GM12878 (cell line): Measurements from ENCODE around the gene DNAJC22. TPM values are rescaled to one million over a fixed set of nuclear protein-coding genes. Genes with fewer than 3 reads are reported as not detected.
A peak's percentile ranks its signal among the peaks of the same experiment; 100 is the strongest.

ENCODE experiments used
- ATAC-seq: fragments of 200-7000 bp; cut with Tn5 transposase; 3 replicates; pipeline ENCODE4 v1.9.1; 2020; ENCODE audit warnings: mild to moderate bottlenecking, moderate library complexity
- BruUV-seq: library from RNA; stranded (reverse); fragments of 400-500 nt; replicated peaks from 2 replicates; lab custom pipeline; 2021; lab: Mats Ljungman, UMichigan
- CTCF ChIA-PET: fragments of 300-600 bp; sonication (Branson Sonifier 250); formaldehyde crosslinking; extraction: SDS; loops from one replicate; lab custom pipeline; 2021; ENCODE audit warnings: inconsistent platforms; lab: Yijun Ruan, JAX
- POLR2A ChIA-PET: fragments of 350-600 bp; formaldehyde crosslinking; extraction: SDS; loops from one replicate; lab custom pipeline; 2021; ENCODE audit warnings: inconsistent platforms; lab: Charles Lee
- RAD21 ChIA-PET: fragments of 300-600 bp; sonication (Branson Sonifier 250); formaldehyde crosslinking; loops from one replicate; lab custom pipeline; 2023; ENCODE audit warnings: antibody characterized with exemption; ENCODE audit not compliant: unreplicated experiment; lab: Charles Lee
- SMC1A ChIA-PET: fragments of 300-600 bp; sonication (Branson Sonifier 250); formaldehyde crosslinking; loops from one replicate; lab custom pipeline; 2023; ENCODE audit not compliant: unreplicated experiment, uncharacterized antibody; lab: Charles Lee
- DNase-seq: peaks from one replicate; pipeline ENCODE4 v3.0.0-alpha.2; 2011; ENCODE audit warnings: low read depth, low spot score
- FAIRE-seq: peaks from 3 replicates; lab custom pipeline; 2011; peaks lifted over from hg19 to GRCh38; lab: Jason Lieb, UNC
- H2AFZ ChIP-seq: 2 replicates; pipeline ENCODE4 v1.6.0; 2011; ENCODE audit warnings: low read depth, low read length, control low read depth; ENCODE audit not compliant: control insufficient read depth
- H3K27ac ChIP-seq: 2 replicates; pipeline ENCODE4 v1.5.1; 2011; ENCODE audit warnings: control low read depth; ENCODE audit not compliant: control insufficient read depth, insufficient read depth
- H3K27me3 ChIP-seq, 2 experiments: replicated peaks in 1 of 2; 2 replicates each; pipeline versions ENCODE4 v1.6.0 to v1.6.1; 2011; ENCODE audit warnings: low read length in 1 of 2; ENCODE audit not compliant: control insufficient read depth in 2 of 2, insufficient read depth in 2 of 2
- H3K36me3 ChIP-seq, 2 experiments: 2 replicates each; pipeline ENCODE4 v1.5.1; 2011; ENCODE audit warnings: low read length in 1 of 2; ENCODE audit not compliant: control insufficient read depth in 2 of 2, insufficient read depth in 2 of 2
- H3K4me1 ChIP-seq: 2 replicates; pipeline ENCODE4 v1.6.1; 2011; ENCODE audit warnings: mild to moderate bottlenecking, low read length, moderate library complexity, mixed read lengths; ENCODE audit not compliant: control insufficient read depth, insufficient read depth
- H3K4me2 ChIP-seq: 2 replicates; pipeline ENCODE4 v1.6.0; 2011; ENCODE audit warnings: control low read depth; ENCODE audit not compliant: control insufficient read depth, insufficient read depth
- H3K4me3 ChIP-seq: fragments of 200-600 bp; sonication (generic); 2 replicates; pipeline ENCODE4 v1.5.1; 2016
- H3K79me2 ChIP-seq: 2 replicates; pipeline ENCODE4 v1.6.0; 2011; ENCODE audit warnings: low read length; ENCODE audit not compliant: control insufficient read depth, insufficient read depth
- H3K9ac ChIP-seq: 2 replicates; pipeline ENCODE4 v1.8.0; 2011; ENCODE audit warnings: low read length, control low read depth, mixed read lengths; ENCODE audit not compliant: control insufficient read depth, insufficient read depth
- H3K9me3 ChIP-seq: replicated peaks from 3 replicates; pipeline ENCODE4 v1.5.1; 2011; ENCODE audit warnings: mild to moderate bottlenecking, low read length; ENCODE audit not compliant: control insufficient read depth, insufficient read depth
- H4K20me1 ChIP-seq: 2 replicates; pipeline ENCODE4 v1.6.0; 2011; ENCODE audit not compliant: control insufficient read depth, insufficient read depth
- BCL11A ChIP-seq: IDR thresholded peaks from 2 replicates; pipeline ENCODE4 v1.6.1; 2011; ENCODE audit warnings: low read depth, low read length
- BHLHE40 ChIP-seq, 2 experiments: fragments of 450-650 bp in 1 of 2; IDR thresholded peaks; 2 replicates each; pipeline ENCODE4 v1.6.1; 2011 to 2017; ENCODE audit warnings: low read depth in 2 of 2, borderline replicate concordance in 1 of 2, improper control_type of control experiment in 1 of 2, low read length in 1 of 2, mild to moderate bottlenecking in 1 of 2
- EGR1 ChIP-seq, 2 experiments: IDR thresholded peaks; 1 replicate in 1 of 2; 2 replicates in 1 of 2; pipeline ENCODE4 v1.6.1; 2011 to 2012; ENCODE audit warnings: low read depth in 2 of 2, low read length in 2 of 2, borderline replicate concordance in 1 of 2, mild to moderate bottlenecking in 1 of 2, moderate library complexity in 1 of 2
- MEF2B ChIP-seq: fragments of 450-650 bp; IDR thresholded peaks from 2 replicates; pipeline ENCODE4 v1.6.1; 2018; ENCODE audit warnings: mild to moderate bottlenecking, moderate library complexity; ENCODE audit not compliant: partially characterized antibody, poor library complexity, severe bottlenecking
- MYC ChIP-seq: IDR thresholded peaks from 2 replicates; pipeline ENCODE4 v1.6.1; 2011; ENCODE audit warnings: mild to moderate bottlenecking, low read length, moderate library complexity, inconsistent platforms; ENCODE audit not compliant: insufficient read depth, insufficient replicate concordance, insufficient read length, severe bottlenecking
- PAX5 ChIP-seq: IDR thresholded peaks from 2 replicates; pipeline ENCODE4 v1.6.1; 2011; ENCODE audit warnings: low read depth, low read length, borderline replicate concordance
- RAD21 ChIP-seq: IDR thresholded peaks from 2 replicates; pipeline ENCODE4 v1.6.1; 2011; ENCODE audit warnings: mild to moderate bottlenecking, low read depth, low read length, moderate library complexity; ENCODE audit not compliant: insufficient read depth
- RUNX3 ChIP-seq: IDR thresholded peaks from 2 replicates; pipeline ENCODE4 v1.6.1; 2012; ENCODE audit warnings: low read length, inconsistent platforms
- SMC3 ChIP-seq: IDR thresholded peaks from 2 replicates; pipeline ENCODE4 v1.6.1; 2011; ENCODE audit warnings: low read length, improper control_type of control experiment, borderline replicate concordance
- STAT1 ChIP-seq: fragments of 450-650 bp; conservative IDR thresholded peaks from 2 replicates; pipeline ENCODE4 v1.6.1; 2014; ENCODE audit warnings: antibody characterized with exemption, mild to moderate bottlenecking
- ZNF207 ChIP-seq: fragments of 450-650 bp; IDR thresholded peaks from 2 replicates; pipeline ENCODE4 v1.6.1; 2014; ENCODE audit warnings: antibody characterized with exemption, mild to moderate bottlenecking, borderline replicate concordance
- ZNF622 ChIP-seq: fragments of 450-650 bp; IDR thresholded peaks from 2 replicates; pipeline ENCODE4 v1.6.1; 2017; ENCODE audit warnings: mild to moderate bottlenecking, inconsistent platforms
- WGBS: methylation state at CpG from one replicate; pipeline ENCODE4 v1.1.6; 2016; ENCODE audit warnings: low lambda C conversion rate; ENCODE audit not compliant: insufficient replicate concordance, insufficient coverage; ENCODE audit errors: missing lambda C conversion rate; 5-methylcytosine and 5-hydroxymethylcytosine counted together
- in situ Hi-C: fragments of 300-500 bp; cut with MboI; formaldehyde crosslinking; loops from 9 replicates; pipeline ENCODE4 v1.14.3; 2018; ENCODE audit warnings: mixed read lengths
- intact Hi-C: fragments of 100-400 bp; cut with micrococcal nuclease; formaldehyde crosslinking; loops from one replicate; pipeline ENCODE4 v1.14.2; 2022; ENCODE audit not compliant: unreplicated experiment
- polyA plus RNA-seq, 11 experiments: library from polyadenylated mRNA; depleted of rRNA in 4 of 11; unstranded in 6 of 11; stranded (reverse) in 5 of 11; fragments of >200 nt; fragmentation: Nextera tagmentation in 4 of 11; fragmentation: Illumina TruSeq in 1 of 11; extraction: Ambion mirVana in 4 of 11; extraction: Trizol in 1 of 11; gene quantifications; 1 replicate in 1 of 11; 2 replicates in 10 of 11; pipeline versions ENCODE4 v1.2.1 to v1.2.3, GENCODE V29; 2011 to 2016; ENCODE audit warnings: inconsistent platforms in 2 of 11, missing spikeins in 2 of 11, low read depth in 1 of 11
- total RNA-seq, 4 experiments: library from RNA; depleted of rRNA in 3 of 4; stranded (reverse); fragments of >200 nt in 3 of 4; fragmentation: Illumina TruSeq in 1 of 4; extraction: Trizol in 1 of 4; gene quantifications; 2 replicates each; pipeline versions ENCODE4 v1.2.1 to v1.2.3, GENCODE V29; 2013 to 2021
- TF ChIP-seq, protein P1 (sequence below), 3 experiments: IDR thresholded peaks in 2 of 3; conservative IDR thresholded peaks in 1 of 3; 2 replicates each; pipeline ENCODE4 v1.5.1; 2011; ENCODE audit warnings: low read depth in 3 of 3, low read length in 3 of 3, mild to moderate bottlenecking in 3 of 3, control low read depth in 2 of 3, moderate library complexity in 2 of 3, inconsistent platforms in 1 of 3, mixed read lengths in 1 of 3; ENCODE audit not compliant: control insufficient read depth in 2 of 3, insufficient read depth in 1 of 3; ENCODE audit errors: extremely low read depth in 1 of 3

The DNAJC22 gene
- total and polyA plus RNA-seq, 10 of the 15 experiments (the other 5 are each of a cell fraction or from before 2014, with no cell fraction given), result 0.06 to 0.61 (median 0.13) TPM; not detected in 3

DNA sequence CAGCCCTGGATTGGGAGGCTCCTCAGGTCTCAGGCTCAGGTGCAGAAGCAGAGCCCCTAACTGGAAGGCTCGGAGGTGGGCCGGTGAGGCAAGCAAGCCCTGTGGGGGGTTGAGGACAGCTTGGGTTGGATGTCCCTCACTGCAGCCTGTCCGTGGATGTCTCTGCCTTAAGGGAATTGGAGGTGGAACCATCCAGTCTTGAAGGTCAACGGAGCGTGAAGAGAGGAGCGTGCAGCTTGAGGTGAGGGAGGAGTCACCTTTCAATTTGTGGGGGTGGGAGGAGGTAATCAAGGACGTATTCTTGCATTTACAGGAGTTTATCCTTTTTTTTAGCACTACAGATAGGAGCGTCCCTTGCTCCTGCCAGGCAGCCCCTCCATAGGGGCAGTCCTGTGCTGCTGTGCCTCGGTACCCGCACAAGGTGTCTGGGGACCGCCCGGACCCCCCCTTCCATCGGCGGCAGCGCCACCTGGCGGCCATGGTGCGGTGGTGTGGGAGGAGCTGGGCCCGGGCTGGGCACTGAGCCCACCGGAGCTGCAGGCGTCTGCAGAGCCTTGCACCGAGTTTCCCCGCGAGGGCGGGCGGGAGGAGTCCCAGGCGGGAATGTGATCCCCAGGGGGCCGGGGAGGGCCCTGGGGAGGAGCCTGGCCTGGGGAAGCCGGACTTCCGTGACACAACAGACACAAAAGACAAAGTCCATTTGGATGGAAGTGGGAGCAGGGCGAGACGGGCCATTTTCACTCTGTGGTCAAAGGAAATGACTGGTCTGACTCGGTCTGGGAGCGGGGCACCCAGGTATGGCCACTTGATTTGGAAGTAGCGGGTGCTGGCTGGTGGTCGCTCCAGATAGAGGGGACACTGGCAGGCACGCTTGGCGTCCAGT lies 864 bp downstream of the DNAJC22 start:
- peak overlapping the region; percentile 61 for H2AFZ ChIP-seq
- H3K4me3 ChIP-seq, result peak overlapping the region; percentile 49
- no peaks in the 10 kb centered on the region; the same call in 1 of the 2 replicates for H4K20me1 ChIP-seq
- ATAC-seq (peak; percentile 88), DNase-seq (no peak)
- H3K9me3 ChIP-seq, result no peaks in the 10 kb centered on the region
- no peaks in the 10 kb centered on the region for H3K36me3 ChIP-seq
- SMC1A ChIA-PET, result interaction anchor here (0.7 to 4.5 kb wide), 8 partner anchors 10 to 167 kb away, joined by 3 to 30 read pairs (median 6); partner anchors contain the start of gene TROAP
- H3K9ac ChIP-seq, result no peak overlapping the region
- POLR2A ChIA-PET, result interaction anchor here (0.5 to 2.0 kb wide), 3 partner anchors 19 to 104 kb away, joined by 3 to 10 read pairs (median 4); partner anchors contain the start of genes SPATS2 and TROAP
- no TSS peak for BruUV-seq
- H3K27me3 ChIP-seq, result peaks cover 13 to 23% of the 10 kb centered on the region in 2 experiments
- RAD21 ChIA-PET, result interaction anchor here (0.5 to 4.5 kb wide), 14 partner anchors 11 to 767 kb away, joined by 3 to 54 read pairs (median 4); partner anchors contain the start of gene TROAP
- CTCF ChIA-PET, result interaction anchor here (0.6 to 9.5 kb wide), 38 partner anchors 11 to 826 kb away, joined by 3 to 231 read pairs (median 4); partner anchors contain the start of genes FAM186B, PRPF40B, PRPH and RACGAP1
- H3K4me1 ChIP-seq, result peaks cover 35% of the 10 kb centered on the region
- peak overlapping the region; percentile 97 for H3K4me2 ChIP-seq
- TF ChIP-seq MYC, result no peak
- TF ChIP-seq BHLHE40 (IDR thresholded peaks at IDR 0.05; ENCODE audit: borderline replicate concordance in 1 of 2, low read depth in 2 of 2, low read length in 1 of 2), result peak in 1 of 2 experiments; percentile 56; a peak in 1 of 4 replicates
- TF ChIP-seq, protein P1, sequence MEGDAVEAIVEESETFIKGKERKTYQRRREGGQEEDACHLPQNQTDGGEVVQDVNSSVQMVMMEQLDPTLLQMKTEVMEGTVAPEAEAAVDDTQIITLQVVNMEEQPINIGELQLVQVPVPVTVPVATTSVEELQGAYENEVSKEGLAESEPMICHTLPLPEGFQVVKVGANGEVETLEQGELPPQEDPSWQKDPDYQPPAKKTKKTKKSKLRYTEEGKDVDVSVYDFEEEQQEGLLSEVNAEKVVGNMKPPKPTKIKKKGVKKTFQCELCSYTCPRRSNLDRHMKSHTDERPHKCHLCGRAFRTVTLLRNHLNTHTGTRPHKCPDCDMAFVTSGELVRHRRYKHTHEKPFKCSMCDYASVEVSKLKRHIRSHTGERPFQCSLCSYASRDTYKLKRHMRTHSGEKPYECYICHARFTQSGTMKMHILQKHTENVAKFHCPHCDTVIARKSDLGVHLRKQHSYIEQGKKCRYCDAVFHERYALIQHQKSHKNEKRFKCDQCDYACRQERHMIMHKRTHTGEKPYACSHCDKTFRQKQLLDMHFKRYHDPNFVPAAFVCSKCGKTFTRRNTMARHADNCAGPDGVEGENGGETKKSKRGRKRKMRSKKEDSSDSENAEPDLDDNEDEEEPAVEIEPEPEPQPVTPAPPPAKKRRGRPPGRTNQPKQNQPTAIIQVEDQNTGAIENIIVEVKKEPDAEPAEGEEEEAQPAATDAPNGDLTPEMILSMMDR (IDR thresholded peaks at IDR 0.05 in 2 of 3, conservative IDR thresholded peaks at IDR 0.05 in 1 of 3; ENCODE audit: control insufficient read depth in 2 of 3, extremely low read depth in 1 of 3, insufficient read depth in 1 of 3, low read depth in 3 of 3, low read length in 3 of 3), result peak; percentile 85 to 96 (median 86)
- TF ChIP-seq BCL11A, result no peak
- no peak for TF ChIP-seq ZNF622
- peak; percentile 97 for TF ChIP-seq PAX5
- 0 out of 2 replicates have a peak, but pooled peaks have one; percentile 26 for TF ChIP-seq STAT1
- peak; percentile 65 for TF ChIP-seq SMC3
- TF ChIP-seq RUNX3, result 0 out of 2 replicates have a peak, but pooled peaks have one; percentile 11
- peak; percentile 47 for TF ChIP-seq RAD21
- peak in 1 of 2 experiments; percentile 27; a peak in 1 of 3 replicates for TF ChIP-seq EGR1 (IDR thresholded peaks at IDR 0.05; ENCODE audit: borderline replicate concordance in 1 of 2, low read depth in 2 of 2, low read length in 2 of 2)
- TF ChIP-seq ZNF207, result 0 out of 2 replicates have a peak, but pooled peaks have one; percentile 23
- TF ChIP-seq MEF2B, result peak; percentile 39
- TF ChIP-seq, all 136 proteins: peak for 10
- no peak overlapping the region for H3K27ac ChIP-seq
- intact Hi-C loops (no loop called here), in situ Hi-C loops (no loop called here)
- 9% methylated on average over 31 of the region's 37 CpGs for WGBS
- no peaks in the 10 kb centered on the region for H3K79me2 ChIP-seq
- peak; percentile 79 for FAIRE-seq
